IPS DF 6.9 (cell line): ENCODE measurements around the gene LRRC23.

Experiments used
- DNase-seq: peaks from one replicate; pipeline ENCODE4 v3.0.0-alpha.2; 2013; ENCODE audit warnings: low read depth, low spot score
- H3K27ac ChIP-seq: one replicate; pipeline ENCODE4 v1.5.1; 2013; ENCODE audit warnings: low read length, control low read depth
- H3K27me3 ChIP-seq: 2 replicates; pipeline ENCODE4 v1.6.1; 2013; ENCODE audit warnings: mild to moderate bottlenecking, low read length; ENCODE audit not compliant: control insufficient read depth, insufficient read depth
- H3K36me3 ChIP-seq: 2 replicates; pipeline ENCODE4 v1.6.1; 2013; ENCODE audit warnings: low read length; ENCODE audit not compliant: control insufficient read depth, insufficient read depth
- H3K4me1 ChIP-seq: 2 replicates; pipeline ENCODE4 v1.6.1; 2013; ENCODE audit warnings: low read length; ENCODE audit not compliant: control insufficient read depth, insufficient read depth
- H3K4me3 ChIP-seq: 2 replicates; pipeline ENCODE4 v1.5.1; 2013; ENCODE audit warnings: mild to moderate bottlenecking, low read length
- H3K9me3 ChIP-seq: 2 replicates; pipeline ENCODE4 v1.6.1; 2013; ENCODE audit warnings: low read length, inconsistent platforms; ENCODE audit not compliant: control insufficient read depth, insufficient read depth
- WGBS: extraction: QIAGEN DNeasy Blood & Tissue Kit; methylation state at CpG from one replicate; pipeline ENCODE4 v1.1.7; 2013; ENCODE audit warnings: mixed read lengths, missing lambda C conversion rate; ENCODE audit not compliant: insufficient read length, insufficient coverage; 5-methylcytosine and 5-hydroxymethylcytosine counted together

LRRC23 gene

GRCh38 chr12:6941267-6941666 is 36.6 kb downstream of the LRRC23 start:
- Histone ChIP-seq H3K27me3 (no peaks in the 10 kb centered on the region), H3K27ac (no peak overlapping the region), H3K9me3 (no peaks in the 10 kb centered on the region), H3K4me1 (peaks cover 5% of the 10 kb centered on the region), H3K4me3 (no peak overlapping the region), H3K36me3 (peaks cover 10% of the 10 kb centered on the region; the same call in 1 of the 2 replicates)
- no CpG with 5 or more reads among the region's 12 CpGs for WGBS
- DNase-seq: no peak

DNA sequence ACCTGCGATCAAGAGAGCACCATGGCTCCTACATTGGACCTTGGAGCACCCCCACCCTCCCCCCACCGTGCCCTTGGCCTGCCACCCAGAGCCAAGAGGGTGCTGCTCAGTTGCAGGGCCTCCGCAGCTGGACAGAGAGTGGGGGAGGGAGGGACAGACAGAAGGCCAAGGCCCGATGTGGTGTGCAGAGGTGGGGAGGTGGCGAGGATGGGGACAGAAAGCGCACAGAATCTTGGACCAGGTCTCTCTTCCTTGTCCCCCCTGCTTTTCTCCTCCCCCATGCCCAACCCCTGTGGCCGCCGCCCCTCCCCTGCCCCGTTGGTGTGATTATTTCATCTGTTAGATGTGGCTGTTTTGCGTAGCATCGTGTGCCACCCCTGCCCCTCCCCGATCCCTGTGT is 37.2 kb downstream of the LRRC23 start:
- H3K4me3 ChIP-seq: no peak overlapping the region
- no CpG with 5 or more reads among the region's 12 CpGs for WGBS
- no peak for DNase-seq
- peaks cover 4% of the 10 kb centered on the region for H3K4me1 ChIP-seq
- H3K36me3 ChIP-seq: peaks cover 10% of the 10 kb centered on the region; the same call in 1 of the 2 replicates
- H3K27ac ChIP-seq: no peak overlapping the region
- no peaks in the 10 kb centered on the region for H3K9me3 ChIP-seq
- H3K27me3 ChIP-seq: no peaks in the 10 kb centered on the region

DNA sequence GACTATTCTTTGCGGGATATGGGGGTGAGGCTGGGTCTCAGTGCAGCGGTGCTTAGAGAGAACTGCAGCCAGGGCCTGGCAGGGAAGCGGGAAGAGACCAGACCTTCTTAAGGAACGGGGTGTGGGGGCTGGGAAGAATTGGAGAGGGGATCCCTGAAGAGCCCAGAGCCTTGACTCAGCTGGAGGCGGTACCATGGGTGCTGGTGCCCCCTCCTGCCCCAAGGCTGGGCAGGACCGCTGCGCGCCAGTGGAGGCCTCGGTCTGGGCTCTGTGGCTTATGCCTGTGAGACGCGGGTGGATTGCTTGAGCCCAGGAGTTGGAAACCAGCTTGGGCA is 37.7 kb downstream of the LRRC23 start:
- H3K4me1 ChIP-seq: peaks cover 4% of the 10 kb centered on the region
- H3K36me3 ChIP-seq: peaks cover 10% of the 10 kb centered on the region; the same call in 1 of the 2 replicates
- H3K27me3 ChIP-seq: no peaks in the 10 kb centered on the region
- H3K9me3 ChIP-seq: no peaks in the 10 kb centered on the region
- no peak overlapping the region for H3K27ac ChIP-seq
- DNase-seq: no peak
- no CpG with 5 or more reads among the region's 11 CpGs for WGBS
- no peak overlapping the region for H3K4me3 ChIP-seq

DNA sequence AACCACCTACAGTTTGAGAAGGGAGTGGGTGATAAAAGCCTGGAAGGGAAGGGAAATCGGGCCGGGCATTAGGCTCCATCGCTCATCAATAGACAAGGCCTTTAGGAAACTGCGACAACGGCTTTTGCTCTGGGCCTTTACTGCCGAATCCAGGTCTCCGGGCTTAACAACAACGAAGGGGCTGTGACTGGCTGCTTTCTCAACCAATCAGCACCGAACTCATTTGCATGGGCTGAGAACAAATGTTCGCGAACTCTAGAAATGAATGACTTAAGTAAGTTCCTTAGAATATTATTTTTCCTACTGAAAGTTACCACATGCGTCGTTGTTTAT is 38.7 kb downstream of the LRRC23 start:
- peaks cover 4% of the 10 kb centered on the region for H3K4me1 ChIP-seq
- H3K27ac ChIP-seq: no peak overlapping the region
- no peaks in the 10 kb centered on the region for H3K27me3 ChIP-seq
- H3K9me3 ChIP-seq: no peaks in the 10 kb centered on the region
- DNase-seq: peak; percentile 84
- peaks cover 10% of the 10 kb centered on the region; the same call in 1 of the 2 replicates for H3K36me3 ChIP-seq
- no peak overlapping the region for H3K4me3 ChIP-seq
- WGBS: no CpG with 5 or more reads among the region's 13 CpGs

DNA sequence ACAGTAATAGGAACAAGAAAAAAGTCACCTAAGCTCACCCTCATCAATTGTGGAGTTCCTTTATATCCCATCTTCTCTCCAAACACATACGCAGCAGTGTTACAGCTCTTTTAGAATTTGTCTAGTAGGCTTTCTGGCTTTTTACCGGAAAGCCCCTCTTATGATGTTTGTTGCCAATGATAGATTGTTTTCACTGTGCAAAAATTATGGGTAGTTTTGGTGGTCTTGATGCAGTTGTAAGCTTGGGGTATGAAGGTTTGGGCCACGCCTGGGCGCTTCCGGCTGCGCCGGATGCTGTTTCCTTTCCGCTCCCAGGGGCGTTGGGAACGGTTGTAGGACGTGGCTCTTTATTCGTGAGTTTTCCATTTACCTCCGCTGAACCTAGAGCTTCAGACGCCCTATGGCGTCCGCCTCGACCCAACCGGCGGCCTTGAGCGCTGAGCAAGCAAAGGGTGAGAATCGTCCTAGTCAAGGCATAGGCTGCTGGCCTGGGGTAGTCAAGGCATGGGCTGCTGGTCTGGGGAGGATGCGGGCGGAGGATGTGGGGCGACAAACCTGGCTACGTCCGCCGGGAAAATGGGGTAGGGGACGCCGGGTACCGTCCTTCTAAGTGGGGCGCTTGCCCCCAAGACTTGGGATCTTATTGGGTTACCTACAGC is 39.2 kb downstream of the LRRC23 start, which contains the start of the genes C12orf57 and RNU7-1:
C12orf57 (plus strand) TSS at position 301 of the 659 bp plus-strand sequence; CDS start at position 401, 100 bp downstream.
RNU7-1 (plus strand) TSS at position 95 of the 659 bp plus-strand sequence.
- no peaks in the 10 kb centered on the region for H3K27me3 ChIP-seq
- WGBS: no CpG with 5 or more reads among the region's 31 CpGs

GRCh38 chr12:6944381-6945186 is 40.0 kb downstream of the LRRC23 start:
- Histone ChIP-seq H3K27ac (peak overlapping the region; percentile 1), H3K27me3 (no peaks in the 10 kb centered on the region), H3K36me3 (peaks cover 7% of the 10 kb centered on the region; the same call in 1 of the 2 replicates), H3K4me1 (peaks cover 4% of the 10 kb centered on the region), H3K9me3 (no peaks in the 10 kb centered on the region), H3K4me3 (peak overlapping the region; percentile 78)
- peak; percentile 89 for DNase-seq
- no CpG with 5 or more reads among the region's 48 CpGs for WGBS

More for the DNA sequence above, 39.2 kb downstream of the LRRC23 start, which contains the start of the genes C12orf57 and RNU7-1:
- Histone ChIP-seq H3K9me3 (no peaks in the 10 kb centered on the region), H3K4me3 (peak within 1 kb of the TSS; percentile 78), H3K36me3 (peaks cover 9% of the 10 kb centered on the region; the same call in 1 of the 2 replicates), H3K4me1 (peaks cover 4% of the 10 kb centered on the region), H3K27ac (peak within 1 kb of the TSS; percentile 1)
- DNase-seq: peak; percentile 78

DNA sequence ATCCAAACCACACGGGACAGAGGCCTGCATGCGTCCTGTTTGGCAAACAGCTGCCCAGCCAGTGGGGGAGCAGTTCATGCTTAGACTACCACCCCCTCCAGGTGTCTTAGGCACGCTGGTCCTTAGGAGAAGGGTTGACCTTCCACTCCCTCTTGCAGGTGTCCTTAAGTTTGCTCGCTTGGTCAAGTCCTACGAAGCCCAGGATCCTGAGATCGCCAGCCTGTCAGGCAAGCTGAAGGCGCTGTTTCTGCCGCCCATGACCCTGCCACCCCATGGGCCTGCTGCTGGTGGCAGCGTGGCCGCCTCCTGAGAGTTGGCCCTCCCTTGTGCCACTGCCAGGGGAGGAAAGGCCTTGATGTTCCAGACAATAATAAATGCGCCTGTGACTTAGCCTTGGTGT is 41.0 kb downstream of the LRRC23 start:
- Histone ChIP-seq H3K27me3 (no peaks in the 10 kb centered on the region), H3K27ac (no peak overlapping the region), H3K36me3 (peaks cover 7% of the 10 kb centered on the region; the same call in 1 of the 2 replicates), H3K9me3 (no peaks in the 10 kb centered on the region), H3K4me3 (no peak overlapping the region), H3K4me1 (peaks cover 4% of the 10 kb centered on the region)
- no CpG with 5 or more reads among the region's 11 CpGs for WGBS
- DNase-seq: no peak

DNA sequence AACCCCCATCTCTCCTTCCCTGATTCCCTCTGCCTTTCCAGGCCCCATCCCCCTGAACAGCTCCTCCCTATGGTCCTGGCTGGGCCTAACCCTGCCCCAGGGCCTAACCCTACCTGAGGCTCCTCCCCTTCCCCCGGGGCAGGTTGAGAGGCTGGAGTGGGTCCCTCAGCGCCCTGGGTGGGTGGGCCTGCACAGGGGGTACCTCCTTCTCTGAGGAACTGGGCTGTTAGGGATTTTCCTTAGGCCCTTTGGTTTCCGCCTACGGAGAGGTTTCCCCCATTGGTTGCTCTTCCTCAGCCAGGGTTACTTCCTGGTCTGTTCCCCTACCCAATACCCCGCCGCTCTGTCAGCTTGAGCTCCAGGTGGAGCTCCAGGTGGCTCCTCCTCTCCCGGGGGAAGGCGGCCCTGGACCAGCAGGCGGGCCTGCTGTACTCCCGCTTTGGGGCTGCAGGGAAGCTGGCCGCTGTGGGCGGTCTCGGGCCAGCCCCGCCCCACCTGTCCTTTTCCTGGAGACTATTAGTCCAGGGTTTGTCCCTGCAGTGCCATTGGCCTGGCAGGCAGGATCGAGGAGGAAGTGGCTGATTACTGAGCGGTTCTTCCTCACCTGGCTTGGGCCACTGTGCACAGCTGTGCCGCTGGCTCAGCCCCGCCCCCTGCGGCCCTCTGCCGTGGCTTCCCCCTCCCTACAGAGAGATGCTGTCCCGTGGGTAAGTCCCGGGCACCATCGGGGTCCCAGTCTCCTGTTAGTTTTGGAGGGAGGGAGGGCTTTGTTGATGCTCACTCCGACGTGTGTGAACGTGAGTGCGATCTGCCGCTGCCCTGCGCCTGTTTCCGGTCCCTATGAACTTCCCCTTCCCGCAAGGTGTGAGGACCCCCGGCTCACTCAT is 41.7 kb downstream of the LRRC23 start:
- DNase-seq: no peak
- Histone ChIP-seq H3K36me3 (peaks cover 3% of the 10 kb centered on the region; the same call in 1 of the 2 replicates), H3K27me3 (no peaks in the 10 kb centered on the region), H3K4me1 (peaks cover 5% of the 10 kb centered on the region), H3K27ac (no peak overlapping the region), H3K4me3 (peak overlapping the region; percentile 50; the same call in 1 of the 2 replicates), H3K9me3 (no peaks in the 10 kb centered on the region)
- no CpG with 5 or more reads among the region's 32 CpGs for WGBS

- peaks cover 5% of the 10 kb centered on the region for H3K4me1 ChIP-seq
- H3K36me3 ChIP-seq: no peaks in the 10 kb centered on the region
- no peak overlapping the region for H3K27ac ChIP-seq
- no peak for DNase-seq
- H3K9me3 ChIP-seq: no peaks in the 10 kb centered on the region
- H3K27me3 ChIP-seq: no peaks in the 10 kb centered on the region
- WGBS: no CpG with 5 or more reads among the region's 8 CpGs
- H3K4me3 ChIP-seq: peak overlapping the region; percentile 50; the same call in 1 of the 2 replicates
Measured at GRCh38 chr12:6946920-6947374, 42.3 kb downstream of the LRRC23 start.

DNA sequence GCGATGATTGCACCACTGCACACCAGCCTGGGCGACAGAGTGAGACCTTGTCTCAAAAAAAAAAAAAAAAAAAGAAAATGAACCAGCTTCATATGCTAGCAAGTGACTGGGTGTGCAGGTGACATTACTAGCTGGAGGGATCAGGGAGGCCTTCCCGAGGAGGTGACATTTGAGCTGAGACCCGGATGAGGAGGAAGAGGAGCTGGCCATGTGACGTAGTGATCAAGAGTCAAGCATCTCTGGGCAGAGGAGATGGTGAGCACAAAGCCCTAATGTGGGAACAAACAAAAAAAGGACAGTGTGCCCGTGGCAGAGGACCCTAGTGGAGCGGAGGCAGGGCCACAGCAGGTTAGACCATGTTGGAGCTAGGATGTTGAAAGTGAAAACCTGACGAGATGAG is 43.0 kb downstream of the LRRC23 start:
- no peak for DNase-seq
- no CpG with 5 or more reads among the region's 8 CpGs for WGBS
- no peaks in the 10 kb centered on the region for H3K36me3 ChIP-seq
- H3K27me3 ChIP-seq: no peaks in the 10 kb centered on the region
- H3K4me3 ChIP-seq: no peak overlapping the region
- H3K9me3 ChIP-seq: no peaks in the 10 kb centered on the region
- H3K4me1 ChIP-seq: peaks cover 7% of the 10 kb centered on the region
- H3K27ac ChIP-seq: no peak overlapping the region
